ENCODE data around the gene ABCC11.

Gene ABCC11

GRCh38 chr16:48128769-48129168, 118.6 kb downstream of the ABCC11 start:
- POLR2A ChIA-PET: no interaction called here
- TF ChIP-seq CTCF (IDR thresholded peaks at IDR 0.05; ENCODE audit: control extremely low read depth, extremely low read depth, low read depth, missing control alignments): no peak
- no peak for DNase-seq (ENCODE audit: extremely low spot score)
- CTCF ChIA-PET: interaction anchor here (1.0 to 1.6 kb wide), 4 partner anchors 12 to 987 kb away, joined by 3 to 5 read pairs (median 4); no protein-coding TSS in a partner anchor

GRCh38 chr16:48126801-48127644, 120.3 kb downstream of the ABCC11 start:
- POLR2A ChIA-PET: no interaction called here
- no peak for TF ChIP-seq CTCF (IDR thresholded peaks at IDR 0.05; ENCODE audit: control extremely low read depth, extremely low read depth, low read depth, missing control alignments)
- DNase-seq (ENCODE audit: extremely low spot score): no peak
- CTCF ChIA-PET: interaction anchor here (1.0 to 1.6 kb wide), 8 partner anchors 12 to 982 kb away, joined by 3 to 6 read pairs (median 4); no protein-coding TSS in a partner anchor

GRCh38 chr16:48125888-48126287, 121.5 kb downstream of the ABCC11 start:
- DNase-seq (ENCODE audit: extremely low spot score): no peak
- POLR2A ChIA-PET: no interaction called here
- TF ChIP-seq CTCF (IDR thresholded peaks at IDR 0.05; ENCODE audit: control extremely low read depth, extremely low read depth, low read depth, missing control alignments): no peak
- CTCF ChIA-PET: interaction anchor here (1.0 to 1.6 kb wide), 6 partner anchors 13 to 981 kb away, joined by 3 to 6 read pairs (median 4); no protein-coding TSS in a partner anchor

- DNase-seq (ENCODE audit: extremely low spot score): no peak
- TF ChIP-seq CTCF (IDR thresholded peaks at IDR 0.05; ENCODE audit: control extremely low read depth, extremely low read depth, low read depth, missing control alignments): no peak
- ChIA-PET CTCF (interaction anchor here (1.1 to 1.8 kb wide), 6 partner anchors 8 to 983 kb away, joined by 3 to 10 read pairs (median 4); no protein-coding TSS in a partner anchor), POLR2A (no interaction called here)
These were observed 123.1 kb downstream of the ABCC11 start for GRCh38 chr16:48124266-48124665.

GRCh38 chr16:48123104-48123788, 124.1 kb downstream of the ABCC11 start:
- peak; percentile 59 for DNase-seq (ENCODE audit: extremely low spot score)
- TF ChIP-seq CTCF (IDR thresholded peaks at IDR 0.05; ENCODE audit: control extremely low read depth, extremely low read depth, low read depth, missing control alignments): no peak
- CTCF ChIA-PET: interaction anchor here (1.0 to 1.8 kb wide), 8 partner anchors 9 to 982 kb away, joined by 3 to 10 read pairs (median 4); no protein-coding TSS in a partner anchor
- POLR2A ChIA-PET: interaction anchor here (0.6 kb wide), 1 partner anchor 44 kb away, joined by 3 read pairs; no protein-coding TSS in a partner anchor

- ChIA-PET POLR2A (no interaction called here), CTCF (interaction anchor here (1.5 to 2.7 kb wide), 2 partner anchors 24 to 44 kb away, joined by 4 to 7 read pairs; no protein-coding TSS in a partner anchor)
- TF ChIP-seq CTCF (IDR thresholded peaks at IDR 0.05; ENCODE audit: control extremely low read depth, extremely low read depth, low read depth, missing control alignments): no peak
- DNase-seq (ENCODE audit: extremely low spot score): no peak
These were observed 126.1 kb downstream of the ABCC11 start for GRCh38 chr16:48121276-48121675.
